Erythroblast (primary cell): ENCODE data around the gene SLC25A30.

Experiments
- GATA1 ChIP-seq: IDR thresholded peaks from 2 replicates; pipeline ENCODE4 v1.6.1; 2011; ENCODE audit warnings: low read depth, mild to moderate bottlenecking, control low read depth, low read length, moderate library complexity
- POLR2A ChIP-seq: IDR thresholded peaks from 2 replicates; pipeline ENCODE4 v1.6.1; 2011; ENCODE audit warnings: mild to moderate bottlenecking, low read length

GRCh38 chr13:45413826-45414307 lies 4.3 kb downstream of the SLC25A30 start:
- TF ChIP-seq POLR2A (no peak), GATA1 (no peak)
